Stimulated activated CD8-positive, alpha-beta memory T cell treated with anti-CD3 and anti-CD28 coated beads, Interleukin-15, amount 100 ng/mL, for 24 hours (primary cell): ENCODE data around the gene NUBPL.
"Not testable (repeated sequence)": the region's sequence is repeated elsewhere in the genome, so short reads cannot be mapped to it uniquely, and the experiment has no call there.

ENCODE experiments used
- DNase-seq: peaks from one replicate; pipeline ENCODE4 v3.0.0-alpha.2; 2020; ENCODE audit warnings: low read depth

NUBPL gene

GRCh38 chr14:31745741-31746140 is 184.5 kb downstream of the NUBPL start:
- no peak for DNase-seq

DNA sequence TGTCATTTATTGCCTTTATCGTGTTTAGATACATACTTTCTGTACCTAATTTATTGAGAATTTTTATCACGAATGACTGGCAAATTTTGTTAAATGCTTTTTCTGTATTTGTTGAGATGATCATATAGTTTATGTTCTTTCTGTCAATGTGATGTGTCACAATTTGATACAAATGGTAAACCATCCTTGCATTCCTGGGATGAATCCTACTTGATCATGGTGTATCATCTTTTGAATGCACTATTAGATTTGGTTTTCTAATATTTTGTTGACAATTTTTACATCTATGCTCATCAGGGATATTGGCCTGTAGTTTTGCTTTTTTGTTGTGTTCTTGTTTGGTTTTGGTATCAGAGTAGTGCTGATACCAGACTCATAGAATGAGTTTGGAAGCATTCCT is 185.1 kb downstream of the NUBPL start:
- no peak for DNase-seq

DNA sequence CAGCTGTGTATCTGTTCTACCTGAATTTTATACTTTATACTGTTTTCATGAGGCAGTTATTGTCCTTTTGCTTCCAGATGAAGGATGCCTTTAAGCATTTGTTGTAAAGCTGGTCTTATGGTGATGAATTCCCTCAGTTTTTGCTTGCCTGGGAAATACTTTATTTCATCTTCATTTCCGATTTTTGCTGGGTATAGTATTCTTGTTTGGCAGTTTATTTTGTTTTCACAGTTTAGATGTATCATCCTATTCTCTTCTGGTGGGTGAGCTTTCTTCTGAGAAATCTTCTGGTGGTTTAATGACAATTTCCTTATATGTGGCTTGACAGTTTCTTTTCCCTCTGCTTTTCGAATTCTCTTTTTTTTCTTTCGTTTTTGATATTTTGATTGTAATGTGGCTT is 188.1 kb downstream of the NUBPL start:
- DNase-seq: no peak

DNA sequence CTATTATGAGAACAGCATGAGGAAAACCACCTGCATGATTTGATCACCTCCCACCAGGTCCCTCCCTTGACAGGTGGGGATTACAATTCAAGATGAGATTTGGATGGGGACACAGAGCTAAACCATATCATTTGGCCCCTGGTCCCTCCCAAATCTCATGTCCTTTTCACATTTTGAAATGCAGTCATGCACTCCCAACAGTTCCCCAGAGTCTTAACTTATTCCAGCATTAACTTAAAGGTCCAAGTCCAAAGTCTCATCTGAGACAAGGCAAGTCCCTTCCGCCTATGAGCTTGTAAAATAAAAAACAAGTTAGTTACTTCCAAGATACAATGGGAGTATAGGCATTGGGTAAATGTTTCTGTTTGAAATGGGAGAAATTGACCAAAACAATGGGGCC is 189.8 kb downstream of the NUBPL start:
- DNase-seq: not testable (repeated sequence)

- no peak for DNase-seq
Observed at GRCh38 chr14:31752867-31753661, 191.9 kb downstream of the NUBPL start.

GRCh38 chr14:31758941-31759340 is 197.7 kb downstream of the NUBPL start:
- DNase-seq: no peak

DNA sequence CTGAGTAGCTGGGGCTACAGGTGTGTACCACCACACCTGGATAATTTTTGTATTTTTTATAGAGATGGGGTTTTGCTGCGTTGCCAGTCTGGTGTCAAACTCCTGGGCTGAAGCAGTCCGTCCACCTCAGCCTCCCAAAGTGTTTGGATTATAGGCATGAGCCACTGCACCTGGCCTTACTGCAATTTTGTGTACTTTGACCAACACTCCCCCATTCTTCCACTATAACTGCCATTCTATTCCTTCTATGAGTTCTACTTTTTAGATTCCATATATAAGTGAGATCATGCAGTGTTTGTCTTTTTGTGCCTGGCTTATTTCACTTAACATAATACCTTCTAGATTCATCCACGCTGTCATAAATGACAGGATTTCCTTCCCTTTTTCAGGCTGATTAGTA is 199.1 kb downstream of the NUBPL start:
- DNase-seq: no peak

GRCh38 chr14:31761325-31761724 is 200.1 kb downstream of the NUBPL start:
- no peak for DNase-seq

DNA sequence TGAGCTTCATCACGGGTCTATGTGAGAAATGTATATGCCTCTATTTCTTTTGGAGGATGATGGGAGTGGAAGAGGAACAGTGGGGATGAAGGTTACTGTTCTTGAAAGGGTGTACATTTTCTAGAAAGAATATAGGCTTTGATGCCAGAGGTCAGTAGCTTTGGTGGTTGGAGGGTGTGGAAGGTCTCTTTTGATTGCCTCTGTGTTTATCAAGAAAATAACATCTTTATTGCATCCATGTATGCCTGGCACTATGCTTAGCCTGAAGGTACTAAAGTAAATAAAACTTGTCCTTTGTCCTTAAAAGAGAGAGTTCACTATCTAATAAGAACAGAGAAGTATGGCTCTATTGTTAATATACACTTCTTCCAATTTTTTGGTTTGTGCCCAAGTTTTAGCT is 201.8 kb downstream of the NUBPL start:
- no peak for DNase-seq

DNA sequence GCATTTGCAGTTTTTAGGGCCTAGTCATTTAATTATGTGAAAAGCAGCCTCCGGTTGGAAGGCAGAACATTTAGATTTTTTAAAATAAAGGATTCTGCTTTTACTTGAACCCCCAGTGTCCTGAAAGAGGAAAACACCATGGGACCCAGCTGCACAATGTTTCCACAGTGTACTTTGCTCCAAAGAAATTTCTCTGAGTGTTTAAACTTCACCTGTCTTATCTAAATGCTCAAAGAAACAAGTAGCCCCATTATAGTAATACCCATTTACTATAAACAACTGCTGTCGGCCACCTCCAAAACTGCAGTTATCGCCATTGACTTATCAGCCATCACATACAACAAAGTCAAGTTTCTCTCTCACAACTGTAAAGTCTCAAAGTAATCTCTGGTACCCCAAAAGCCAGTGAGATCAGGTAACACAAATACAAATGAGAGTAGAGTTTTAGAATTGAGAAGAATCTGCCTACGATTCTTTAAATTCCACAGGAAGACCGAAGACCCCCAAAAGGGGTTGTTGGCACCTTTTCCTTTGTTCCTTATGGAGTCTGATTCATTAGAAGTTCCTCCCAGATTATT is 205.2 kb downstream of the NUBPL start:
- no peak for DNase-seq

- DNase-seq: no peak
Observed at GRCh38 chr14:31768355-31768754, 207.2 kb downstream of the NUBPL start.

- no peak for DNase-seq
Observed at GRCh38 chr14:31770271-31770670, 209.1 kb downstream of the NUBPL start.

GRCh38 chr14:31774567-31774966 is 213.4 kb downstream of the NUBPL start:
- DNase-seq: no peak

DNA sequence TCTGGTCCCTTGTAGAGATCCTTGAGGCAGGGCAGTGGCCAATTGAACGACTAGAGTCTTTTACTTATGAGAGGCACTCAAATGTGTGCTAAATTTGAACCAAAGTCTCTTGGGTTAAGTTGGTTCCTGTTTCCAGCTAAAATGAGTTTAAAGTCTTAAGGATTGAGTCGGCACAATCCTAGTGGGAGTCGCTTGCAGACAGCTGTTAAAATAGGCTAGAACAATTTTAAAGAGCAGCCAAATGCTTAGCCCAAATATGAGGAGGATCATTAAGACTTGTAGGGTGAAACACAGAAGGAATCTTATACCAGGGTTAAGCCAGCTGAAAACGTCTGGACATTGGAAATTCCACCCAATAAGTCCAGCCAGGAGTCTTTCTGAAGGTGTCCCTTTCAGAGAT is 216.1 kb downstream of the NUBPL start:
- no peak for DNase-seq

DNA sequence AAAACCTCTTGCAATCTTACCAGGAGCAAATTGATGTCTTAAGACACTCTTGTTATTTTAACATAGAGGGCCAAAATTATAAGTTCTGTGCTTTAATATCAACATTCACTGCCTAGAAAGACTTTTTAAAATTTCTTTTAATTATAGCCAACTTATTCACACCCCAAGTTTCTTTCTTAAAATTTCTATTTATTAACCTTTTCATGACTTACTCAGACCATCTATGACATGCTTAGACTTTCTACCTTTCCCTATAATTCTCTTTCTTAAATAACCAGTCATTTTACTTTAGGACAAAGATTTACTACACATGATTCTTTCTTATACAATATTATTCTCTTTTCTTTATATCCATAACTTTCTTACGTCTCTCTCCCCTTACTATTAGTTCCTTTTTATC is 220.4 kb downstream of the NUBPL start:
- no peak for DNase-seq

- no peak for DNase-seq
Observed at GRCh38 chr14:31785574-31785973, 224.4 kb downstream of the NUBPL start.

DNA sequence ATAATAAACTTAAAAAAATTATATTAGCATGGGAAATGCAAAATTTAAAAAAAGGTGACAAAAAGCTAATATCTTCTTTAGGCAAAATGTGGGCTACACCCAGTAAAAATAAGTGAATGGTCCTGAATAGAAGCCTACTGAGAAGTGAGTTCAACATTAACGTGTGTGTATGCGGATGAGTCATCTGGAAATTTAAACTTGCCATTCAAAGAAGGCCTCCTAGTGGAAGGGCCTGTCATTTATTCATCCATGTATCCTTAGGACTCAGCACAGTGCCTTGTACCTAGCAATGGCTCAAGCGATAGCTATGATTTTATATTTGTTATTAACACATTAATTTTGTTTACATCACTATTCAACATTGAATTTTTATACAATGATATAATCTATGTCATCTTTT is 226.2 kb downstream of the NUBPL start:
- no peak for DNase-seq

GRCh38 chr14:31788340-31788739 is 227.1 kb downstream of the NUBPL start:
- DNase-seq: no peak

GRCh38 chr14:31792726-31793125 is 231.5 kb downstream of the NUBPL start:
- no peak for DNase-seq

GRCh38 chr14:31797946-31798345 is 236.7 kb downstream of the NUBPL start:
- not testable (repeated sequence) for DNase-seq

- no peak for DNase-seq
Observed at GRCh38 chr14:31802838-31803237, 241.6 kb downstream of the NUBPL start.

- no peak for DNase-seq
Observed at GRCh38 chr14:31806249-31806648, 245.0 kb downstream of the NUBPL start.

GRCh38 chr14:31811693-31812628 is 250.8 kb downstream of the NUBPL start:
- not testable (repeated sequence) for DNase-seq
